Measurements from ENCODE around the gene CADM1.

DNA sequence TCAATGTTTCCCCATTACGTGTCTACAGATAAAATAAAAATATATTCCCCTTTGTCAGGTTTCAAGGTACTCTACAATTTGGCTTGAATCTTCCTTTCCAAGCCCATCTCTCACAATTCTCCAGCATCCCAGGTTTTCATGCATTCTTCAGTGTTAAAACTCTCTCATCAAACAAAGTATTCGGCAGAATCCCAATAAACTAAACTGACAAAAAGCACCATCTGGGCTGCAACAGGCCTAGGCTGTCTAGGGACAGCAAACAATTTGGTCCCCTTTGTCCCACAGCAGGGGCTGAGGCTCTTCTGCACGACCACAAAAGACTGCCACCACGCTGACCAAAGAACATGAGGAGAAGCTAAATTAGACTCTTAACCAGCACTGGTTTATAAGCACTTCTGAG lies 159.4 kb downstream of the CADM1 start:
- TF ChIP-seq, protein P1, sequence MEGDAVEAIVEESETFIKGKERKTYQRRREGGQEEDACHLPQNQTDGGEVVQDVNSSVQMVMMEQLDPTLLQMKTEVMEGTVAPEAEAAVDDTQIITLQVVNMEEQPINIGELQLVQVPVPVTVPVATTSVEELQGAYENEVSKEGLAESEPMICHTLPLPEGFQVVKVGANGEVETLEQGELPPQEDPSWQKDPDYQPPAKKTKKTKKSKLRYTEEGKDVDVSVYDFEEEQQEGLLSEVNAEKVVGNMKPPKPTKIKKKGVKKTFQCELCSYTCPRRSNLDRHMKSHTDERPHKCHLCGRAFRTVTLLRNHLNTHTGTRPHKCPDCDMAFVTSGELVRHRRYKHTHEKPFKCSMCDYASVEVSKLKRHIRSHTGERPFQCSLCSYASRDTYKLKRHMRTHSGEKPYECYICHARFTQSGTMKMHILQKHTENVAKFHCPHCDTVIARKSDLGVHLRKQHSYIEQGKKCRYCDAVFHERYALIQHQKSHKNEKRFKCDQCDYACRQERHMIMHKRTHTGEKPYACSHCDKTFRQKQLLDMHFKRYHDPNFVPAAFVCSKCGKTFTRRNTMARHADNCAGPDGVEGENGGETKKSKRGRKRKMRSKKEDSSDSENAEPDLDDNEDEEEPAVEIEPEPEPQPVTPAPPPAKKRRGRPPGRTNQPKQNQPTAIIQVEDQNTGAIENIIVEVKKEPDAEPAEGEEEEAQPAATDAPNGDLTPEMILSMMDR (IDR thresholded peaks at IDR 0.05) = no peak
- no peak for TF ChIP-seq POLR2A (IDR thresholded peaks at IDR 0.05)

All from heart left ventricle (tissue), 13 donors.